OCI-LY7 (cell line): ENCODE results near the gene DNAH17.

Experiments used
- CTCF ChIP-seq: fragments of 200-600 bp; sonication (generic); conservative IDR thresholded peaks from 2 replicates; pipeline ENCODE4 v1.5.1; 2014; ENCODE audit warnings: mild to moderate bottlenecking, antibody characterized with exemption, low read length, moderate library complexity, mixed read lengths
- EZH2phosphoT487 ChIP-seq: fragments of 200-600 bp; sonication (generic); IDR thresholded peaks from 2 replicates; pipeline ENCODE4 v1.6.1; 2018; ENCODE audit warnings: low read depth, borderline replicate concordance, mild to moderate bottlenecking, mixed run types, antibody characterized with exemption, low read length, moderate library complexity, mixed read lengths

- TF ChIP-seq CTCF (no peak), EZH2phosphoT487 (no peak)
These were observed 69.7 kb downstream of the DNAH17 start for GRCh38 chr17:78507526-78507925.
